GM19438 (cell line): ENCODE data around the gene PLIN1.

Experiments used
- ATAC-seq: cut with Tn5 transposase; IDR thresholded peaks from one replicate; pipeline ENCODE4 v1.9.1; 2021; ENCODE audit warnings: low read depth; ENCODE audit not compliant: unreplicated experiment

Gene PLIN1

GRCh38 chr15:89654847-89655805 is 24.0 kb downstream of the PLIN1 start, which contains the start of gene KIF7:
Gene KIF7 (minus strand): TSS chr15:89655467. CDS start chr15:89652930, 2,537 bp downstream.
- ATAC-seq = no peak

- ATAC-seq = no peak
Measured at GRCh38 chr15:89654301-89654761, 24.8 kb downstream of the PLIN1 start.

GRCh38 chr15:89653578-89653977 is 25.6 kb downstream of the PLIN1 start:
- no peak for ATAC-seq

GRCh38 chr15:89652666-89653065 is 26.5 kb downstream of the PLIN1 start:
- no peak for ATAC-seq

- ATAC-seq = no peak
Measured at GRCh38 chr15:89652131-89652530, 27.0 kb downstream of the PLIN1 start.

GRCh38 chr15:89649716-89650115 is 29.5 kb downstream of the PLIN1 start:
- ATAC-seq = no peak

GRCh38 chr15:89649013-89649625 is 30.0 kb downstream of the PLIN1 start:
- ATAC-seq = no peak

GRCh38 chr15:89648106-89649012 is 30.8 kb downstream of the PLIN1 start:
- no peak for ATAC-seq

GRCh38 chr15:89647191-89647851 is 31.8 kb downstream of the PLIN1 start:
- no peak for ATAC-seq

GRCh38 chr15:89646416-89647141 is 32.6 kb downstream of the PLIN1 start:
- ATAC-seq = no peak

- no peak for ATAC-seq
Measured at GRCh38 chr15:89645680-89646079, 33.5 kb downstream of the PLIN1 start.

GRCh38 chr15:89642106-89642505 is 37.1 kb downstream of the PLIN1 start:
- ATAC-seq = no peak

GRCh38 chr15:89641053-89641452 is 38.1 kb downstream of the PLIN1 start:
- no peak for ATAC-seq

GRCh38 chr15:89640245-89640644 is 38.9 kb downstream of the PLIN1 start:
- no peak for ATAC-seq

- ATAC-seq = no peak
Measured at GRCh38 chr15:89633585-89633984, 45.6 kb downstream of the PLIN1 start.

GRCh38 chr15:89632563-89633430 is 46.4 kb downstream of the PLIN1 start:
- no peak for ATAC-seq

GRCh38 chr15:89631902-89632264 is 47.3 kb downstream of the PLIN1 start:
- no peak for ATAC-seq
